ENCODE data around the gene MPO. TPM values are rescaled to one million over a fixed set of nuclear protein-coding genes. Genes with fewer than 3 reads are reported as not detected.

Gene MPO
- total and polyA plus RNA-seq, 4 donors = 0.14 to 221 (median 0.52) TPM

GRCh38 chr17:58318627-58319172, 38.0 kb upstream of the MPO start:
- WGBS = 88% methylated on average over 7 of the region's 7 CpGs
- Histone ChIP-seq H3K9me3 (ENCODE audit: control insufficient read depth in 4 of 4, low read length in 3 of 4) (no peaks in the 10 kb centered on the region), H3K27me3 (ENCODE audit: control insufficient read depth in 4 of 4, insufficient read depth in 4 of 4, low read length in 3 of 4) (no peaks in the 10 kb centered on the region), H3K27ac (ENCODE audit: low read depth in 1 of 2, low read length in 2 of 2) (no peak overlapping the region), H3K36me3 (ENCODE audit: control insufficient read depth in 4 of 4, insufficient read depth in 3 of 4, low read depth in 1 of 4, low read length in 3 of 4) (peaks cover 0 to 2% (median 0%) of the 10 kb centered on the region in 4 donors), H3K4me1 (ENCODE audit: control insufficient read depth in 4 of 4, insufficient read depth in 4 of 4, low read length in 3 of 4) (peaks cover 0 to 2% (median under 1%) of the 10 kb centered on the region in 4 donors), H3K9ac (ENCODE audit: low read depth in 1 of 2, low read length in 2 of 2) (no peak overlapping the region), H3K4me3 (ENCODE audit: low read depth in 1 of 3, low read length in 3 of 3) (no peak overlapping the region)
- TF ChIP-seq TAF1 (conservative IDR thresholded peaks at IDR 0.05) = no peak
- TF ChIP-seq NR2F2 (IDR thresholded peaks at IDR 0.05) = no peak
- TF ChIP-seq, protein P1, sequence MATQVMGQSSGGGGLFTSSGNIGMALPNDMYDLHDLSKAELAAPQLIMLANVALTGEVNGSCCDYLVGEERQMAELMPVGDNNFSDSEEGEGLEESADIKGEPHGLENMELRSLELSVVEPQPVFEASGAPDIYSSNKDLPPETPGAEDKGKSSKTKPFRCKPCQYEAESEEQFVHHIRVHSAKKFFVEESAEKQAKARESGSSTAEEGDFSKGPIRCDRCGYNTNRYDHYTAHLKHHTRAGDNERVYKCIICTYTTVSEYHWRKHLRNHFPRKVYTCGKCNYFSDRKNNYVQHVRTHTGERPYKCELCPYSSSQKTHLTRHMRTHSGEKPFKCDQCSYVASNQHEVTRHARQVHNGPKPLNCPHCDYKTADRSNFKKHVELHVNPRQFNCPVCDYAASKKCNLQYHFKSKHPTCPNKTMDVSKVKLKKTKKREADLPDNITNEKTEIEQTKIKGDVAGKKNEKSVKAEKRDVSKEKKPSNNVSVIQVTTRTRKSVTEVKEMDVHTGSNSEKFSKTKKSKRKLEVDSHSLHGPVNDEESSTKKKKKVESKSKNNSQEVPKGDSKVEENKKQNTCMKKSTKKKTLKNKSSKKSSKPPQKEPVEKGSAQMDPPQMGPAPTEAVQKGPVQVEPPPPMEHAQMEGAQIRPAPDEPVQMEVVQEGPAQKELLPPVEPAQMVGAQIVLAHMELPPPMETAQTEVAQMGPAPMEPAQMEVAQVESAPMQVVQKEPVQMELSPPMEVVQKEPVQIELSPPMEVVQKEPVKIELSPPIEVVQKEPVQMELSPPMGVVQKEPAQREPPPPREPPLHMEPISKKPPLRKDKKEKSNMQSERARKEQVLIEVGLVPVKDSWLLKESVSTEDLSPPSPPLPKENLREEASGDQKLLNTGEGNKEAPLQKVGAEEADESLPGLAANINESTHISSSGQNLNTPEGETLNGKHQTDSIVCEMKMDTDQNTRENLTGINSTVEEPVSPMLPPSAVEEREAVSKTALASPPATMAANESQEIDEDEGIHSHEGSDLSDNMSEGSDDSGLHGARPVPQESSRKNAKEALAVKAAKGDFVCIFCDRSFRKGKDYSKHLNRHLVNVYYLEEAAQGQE (IDR thresholded peaks at IDR 0.05) = no peak
- TF ChIP-seq FOXA1 (IDR thresholded peaks at IDR 0.05) = no peak
- no peak for TF ChIP-seq EGR1 (IDR thresholded peaks at IDR 0.05; ENCODE audit: low read depth in 2 of 2)
- TF ChIP-seq GABPA (IDR thresholded peaks at IDR 0.05 in 1 of 2, conservative IDR thresholded peaks at IDR 0.05 in 1 of 2) = no peak
- TF ChIP-seq, protein P2, sequence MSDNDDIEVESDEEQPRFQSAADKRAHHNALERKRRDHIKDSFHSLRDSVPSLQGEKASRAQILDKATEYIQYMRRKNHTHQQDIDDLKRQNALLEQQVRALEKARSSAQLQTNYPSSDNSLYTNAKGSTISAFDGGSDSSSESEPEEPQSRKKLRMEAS (IDR thresholded peaks at IDR 0.05) = no peak
- no peak for TF ChIP-seq RAD21 (IDR thresholded peaks at IDR 0.05)
- TF ChIP-seq RXRA (IDR thresholded peaks at IDR 0.05) = no peak
- no peak for TF ChIP-seq HNF4G (IDR thresholded peaks at IDR 0.05)
- no peak for DNase-seq (ENCODE audit: low spot score)

DNA sequence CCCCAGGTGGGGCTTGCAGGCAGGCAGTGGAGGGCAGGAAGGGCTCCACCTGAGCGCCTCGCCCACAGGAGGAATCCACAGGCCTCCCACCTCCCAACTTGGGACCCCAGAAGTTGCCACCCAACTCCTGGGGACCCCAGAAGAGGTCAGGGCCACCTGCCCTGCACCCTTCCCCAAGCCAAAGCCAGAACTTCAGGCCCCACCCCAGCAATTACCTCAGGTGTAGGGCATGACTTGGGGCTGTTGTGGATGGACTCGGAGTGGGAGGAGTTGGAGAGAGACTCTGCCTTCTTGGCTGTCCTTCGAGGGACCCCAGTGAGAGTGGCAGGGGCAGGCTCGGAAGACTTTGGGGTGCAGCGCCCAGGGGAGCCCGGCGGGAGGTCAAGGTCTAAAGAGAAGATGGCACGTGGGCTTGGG, 37.3 kb upstream of the MPO start:
- TF ChIP-seq FOXA2 (IDR thresholded peaks at IDR 0.05) (no peak), HNF4A (conservative IDR thresholded peaks at IDR 0.05) (no peak), YY1 (IDR thresholded peaks at IDR 0.05) (no peak), CTCF (IDR thresholded peaks at IDR 0.05; ENCODE audit: low read depth, low read length, missing input control) (no peak), HNF4G (IDR thresholded peaks at IDR 0.05) (no peak), RAD21 (IDR thresholded peaks at IDR 0.05) (no peak), FOXA1 (IDR thresholded peaks at IDR 0.05) (no peak), TAF1 (conservative IDR thresholded peaks at IDR 0.05) (no peak)
- TF ChIP-seq, protein P1 (IDR thresholded peaks at IDR 0.05) = no peak
- TF ChIP-seq, protein P3, sequence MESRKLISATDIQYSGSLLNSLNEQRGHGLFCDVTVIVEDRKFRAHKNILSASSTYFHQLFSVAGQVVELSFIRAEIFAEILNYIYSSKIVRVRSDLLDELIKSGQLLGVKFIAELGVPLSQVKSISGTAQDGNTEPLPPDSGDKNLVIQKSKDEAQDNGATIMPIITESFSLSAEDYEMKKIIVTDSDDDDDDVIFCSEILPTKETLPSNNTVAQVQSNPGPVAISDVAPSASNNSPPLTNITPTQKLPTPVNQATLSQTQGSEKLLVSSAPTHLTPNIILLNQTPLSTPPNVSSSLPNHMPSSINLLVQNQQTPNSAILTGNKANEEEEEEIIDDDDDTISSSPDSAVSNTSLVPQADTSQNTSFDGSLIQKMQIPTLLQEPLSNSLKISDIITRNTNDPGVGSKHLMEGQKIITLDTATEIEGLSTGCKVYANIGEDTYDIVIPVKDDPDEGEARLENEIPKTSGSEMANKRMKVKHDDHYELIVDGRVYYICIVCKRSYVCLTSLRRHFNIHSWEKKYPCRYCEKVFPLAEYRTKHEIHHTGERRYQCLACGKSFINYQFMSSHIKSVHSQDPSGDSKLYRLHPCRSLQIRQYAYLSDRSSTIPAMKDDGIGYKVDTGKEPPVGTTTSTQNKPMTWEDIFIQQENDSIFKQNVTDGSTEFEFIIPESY (IDR thresholded peaks at IDR 0.05) = no peak
- DNase-seq (ENCODE audit: low spot score) = peak; percentile 17
- no peaks in the 10 kb centered on the region for H3K27me3 ChIP-seq (ENCODE audit: control insufficient read depth in 4 of 4, insufficient read depth in 4 of 4, low read length in 3 of 4)
- 91% methylated on average over 9 of the region's 9 CpGs for WGBS
- no peak overlapping the region for H3K9ac ChIP-seq (ENCODE audit: low read depth in 1 of 2, low read length in 2 of 2)
- H3K4me1 ChIP-seq (ENCODE audit: control insufficient read depth in 4 of 4, insufficient read depth in 4 of 4, low read length in 3 of 4) = no peaks in the 10 kb centered on the region
- peaks cover 0 to 2% (median 0%) of the 10 kb centered on the region in 4 donors for H3K36me3 ChIP-seq (ENCODE audit: control insufficient read depth in 4 of 4, insufficient read depth in 3 of 4, low read depth in 1 of 4, low read length in 3 of 4)
- H3K27ac ChIP-seq (ENCODE audit: low read depth in 1 of 2, low read length in 2 of 2) = no peak overlapping the region
- H3K4me3 ChIP-seq (ENCODE audit: low read depth in 1 of 3, low read length in 3 of 3) = no peak overlapping the region
- H3K9me3 ChIP-seq (ENCODE audit: control insufficient read depth in 4 of 4, low read length in 3 of 4) = no peaks in the 10 kb centered on the region

Data from liver (tissue), 9 donors.